Calu3 (cell line): ENCODE results near the gene PSMF1. TPM values are rescaled to one million over a fixed set of nuclear protein-coding genes. Genes with fewer than 3 reads are reported as not detected.

Experiments
- BruUV-seq: library from RNA; stranded (reverse); fragments of 400-500 nt; replicated peaks from 2 replicates; lab custom pipeline; 2021; lab: Mats Ljungman, UMichigan
- CTCF ChIA-PET: fragments of 300-600 bp; sonication (Branson Sonifier 250); formaldehyde crosslinking; loops from one replicate; lab custom pipeline; 2022; ENCODE audit warnings: antibody characterized with exemption; lab: Charles Lee
- DNase-seq: peaks from one replicate; pipeline ENCODE4 v3.0.0; 2022
- H3K27ac Mint-ChIP-seq: one replicate; pipeline ENCODE4 v1.8.0; 2022; ENCODE audit warnings: mixed read lengths; ENCODE audit not compliant: unreplicated experiment
- H3K27me3 Mint-ChIP-seq: one replicate; pipeline ENCODE4 v1.8.0; 2022; ENCODE audit warnings: mixed read lengths; ENCODE audit not compliant: unreplicated experiment
- H3K36me3 Mint-ChIP-seq: one replicate; pipeline ENCODE4 v1.8.0; 2022; ENCODE audit warnings: mild to moderate bottlenecking, moderate library complexity, mixed read lengths; ENCODE audit not compliant: insufficient read depth, unreplicated experiment
- H3K4me1 Mint-ChIP-seq: one replicate; pipeline ENCODE4 v1.8.0; 2022; ENCODE audit warnings: mild to moderate bottlenecking, low read depth, mixed read lengths; ENCODE audit not compliant: unreplicated experiment
- H3K4me3 Mint-ChIP-seq: one replicate; pipeline ENCODE4 v1.8.0; 2022; ENCODE audit warnings: mild to moderate bottlenecking, low read depth, moderate library complexity, mixed read lengths; ENCODE audit not compliant: unreplicated experiment
- H3K9me3 Mint-ChIP-seq: one replicate; pipeline ENCODE4 v1.8.0; 2022; ENCODE audit warnings: low read depth, mixed read lengths; ENCODE audit not compliant: unreplicated experiment
- CTCF ChIP-seq: fragments of 200-600 bp; IDR thresholded peaks from one replicate; pipeline ENCODE4 v1.8.0; 2022; ENCODE audit warnings: antibody characterized with exemption; ENCODE audit not compliant: unreplicated experiment
- intact Hi-C: fragments of 100-400 bp; cut with micrococcal nuclease; formaldehyde crosslinking; loops from one replicate; pipeline ENCODE4 v1.10.0; 2022; ENCODE audit not compliant: unreplicated experiment
- total RNA-seq: library from RNA; stranded (reverse); gene quantifications from 2 replicates; pipeline ENCODE4 v1.2.3, GENCODE V29; 2022

PSMF1 gene
- total RNA-seq, 1 experiment from 2014 or later, result 112 TPM

- no peak for DNase-seq
- H3K27ac Mint-ChIP-seq, result no peak overlapping the region
- no TSS peak for BruUV-seq
- peaks cover 5% of the 10 kb centered on the region for H3K36me3 Mint-ChIP-seq
- no peak for TF ChIP-seq CTCF
- H3K9me3 Mint-ChIP-seq, result no peaks in the 10 kb centered on the region
- CTCF ChIA-PET, result no interaction called here
- H3K27me3 Mint-ChIP-seq, result peaks cover 71% of the 10 kb centered on the region
- no peak overlapping the region for H3K4me3 Mint-ChIP-seq
- H3K4me1 Mint-ChIP-seq, result peaks cover 6% of the 10 kb centered on the region
- intact Hi-C loops, result no loop called here
Measured at GRCh38 chr20:1210501-1210900, 92.1 kb downstream of the PSMF1 start.

DNA sequence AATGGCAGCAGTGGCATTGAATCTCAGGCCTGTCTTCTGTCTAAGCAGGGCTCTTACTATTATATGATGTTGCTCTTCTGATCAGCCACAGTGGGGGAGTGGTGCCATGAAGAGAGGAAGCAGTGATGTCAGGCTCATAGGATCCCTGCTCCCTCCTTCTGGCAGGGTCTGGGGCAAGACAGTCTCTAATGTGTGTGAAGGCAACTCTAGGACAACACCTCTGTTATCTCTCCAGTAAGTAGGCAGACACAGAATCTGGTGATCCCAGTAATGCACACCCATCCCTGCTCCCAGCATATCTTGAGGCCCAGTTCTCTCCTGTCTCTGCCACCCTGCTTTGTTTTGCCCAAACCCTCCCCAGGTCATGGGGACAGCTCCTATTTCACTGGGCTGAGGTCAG is 93.6 kb downstream of the PSMF1 start:
- no peak for DNase-seq
- peaks cover 5% of the 10 kb centered on the region for H3K36me3 Mint-ChIP-seq
- CTCF ChIA-PET, result interaction anchor here (0.6 kb wide), 1 partner anchor 14 kb away, joined by 3 read pairs; the partner anchor contains the start of gene RAD21L1
- BruUV-seq, result no TSS peak
- H3K27me3 Mint-ChIP-seq, result peaks cover 75% of the 10 kb centered on the region
- no peaks in the 10 kb centered on the region for H3K9me3 Mint-ChIP-seq
- no peak overlapping the region for H3K4me3 Mint-ChIP-seq
- no peak overlapping the region for H3K27ac Mint-ChIP-seq
- intact Hi-C loops, result loop anchor here (2.0 kb wide), 1 partner anchor 395 kb away; no protein-coding TSS in a partner anchor
- no peak for TF ChIP-seq CTCF
- H3K4me1 Mint-ChIP-seq, result peaks cover 6% of the 10 kb centered on the region

- H3K27me3 Mint-ChIP-seq, result peaks cover 74% of the 10 kb centered on the region
- CTCF ChIA-PET, result no interaction called here
- no TSS peak for BruUV-seq
- no peak overlapping the region for H3K4me3 Mint-ChIP-seq
- H3K27ac Mint-ChIP-seq, result no peak overlapping the region
- H3K9me3 Mint-ChIP-seq, result no peaks in the 10 kb centered on the region
- peaks cover 5% of the 10 kb centered on the region for H3K36me3 Mint-ChIP-seq
- TF ChIP-seq CTCF, result peak; percentile 49
- DNase-seq, result peak; percentile 62
- H3K4me1 Mint-ChIP-seq, result peaks cover 6% of the 10 kb centered on the region
- intact Hi-C loops, result loop anchor here (2.0 kb wide), 1 partner anchor 396 kb away; no protein-coding TSS in a partner anchor
Measured at GRCh38 chr20:1212607-1213396, 94.4 kb downstream of the PSMF1 start.

DNA sequence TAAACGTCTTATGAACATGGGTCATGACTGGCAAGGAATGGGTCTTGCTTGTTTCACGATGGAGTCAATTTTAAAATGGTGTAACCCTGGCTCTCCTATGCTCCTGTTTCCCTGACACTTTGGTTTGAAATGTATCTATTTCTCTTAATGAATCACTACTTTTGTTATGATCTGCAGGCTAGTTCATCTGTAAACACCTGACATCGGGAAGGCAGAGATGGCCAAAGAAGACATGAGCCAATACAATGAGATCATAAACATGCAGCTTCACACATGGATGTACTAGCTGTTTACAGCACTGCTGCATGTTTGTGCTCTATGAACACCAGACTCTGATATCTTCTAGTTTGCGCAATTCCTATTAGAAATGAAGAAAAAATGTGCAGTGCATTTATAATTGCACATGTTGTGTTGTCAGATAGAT is 96.4 kb downstream of the PSMF1 start:
- no TSS peak for BruUV-seq
- Mint-ChIP-seq H3K4me3 (no peak overlapping the region), H3K9me3 (no peaks in the 10 kb centered on the region), H3K4me1 (peaks cover 6% of the 10 kb centered on the region), H3K36me3 (peaks cover 5% of the 10 kb centered on the region), H3K27me3 (peaks cover 74% of the 10 kb centered on the region), H3K27ac (no peak overlapping the region)
- DNase-seq, result no peak
- TF ChIP-seq CTCF, result no peak
- intact Hi-C loops, result no loop called here
- CTCF ChIA-PET, result no interaction called here
